Measurements from ENCODE around the gene PAK4.

The PAK4 gene

DNA sequence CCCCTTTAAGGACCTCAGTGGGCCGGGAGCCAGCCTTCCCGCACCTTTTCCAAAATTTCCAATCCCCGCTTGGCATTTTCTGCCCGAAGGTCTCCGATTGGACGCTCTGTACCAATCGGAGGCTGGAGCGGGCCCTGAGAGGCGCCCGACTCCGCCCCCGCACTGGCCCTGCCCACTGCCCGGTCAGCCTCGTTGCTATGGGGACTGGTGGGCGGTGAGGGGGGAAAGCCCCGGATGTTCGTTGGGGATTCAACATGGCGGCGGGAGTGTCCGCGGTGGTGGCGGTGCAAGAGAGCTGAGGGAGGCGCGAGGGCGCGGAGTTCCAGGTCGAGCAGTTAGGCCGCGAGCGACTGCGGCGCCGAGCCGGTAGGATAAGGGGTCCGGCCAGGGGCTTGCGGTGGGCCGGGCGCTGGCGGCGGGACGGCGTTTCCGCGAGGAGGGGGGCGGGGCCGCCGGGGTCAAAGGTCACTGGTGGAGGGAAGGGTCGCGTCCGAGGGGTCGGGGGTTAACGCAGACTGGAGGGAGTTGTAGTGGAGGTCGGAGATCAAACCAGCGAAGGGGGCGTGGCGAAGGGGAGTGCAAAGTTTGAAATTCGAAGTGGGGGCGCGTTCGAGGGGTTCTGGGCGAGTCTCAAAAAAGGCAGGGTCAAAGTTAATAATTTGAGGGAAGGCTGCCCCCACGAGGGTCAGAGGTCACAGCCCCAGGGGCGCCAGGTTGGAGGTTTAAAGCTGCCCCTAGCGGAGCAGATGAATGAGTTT is at the start of gene PAK4:
Gene PAK4 (plus strand): TSS at position 233 of the 758 bp plus-strand sequence. CDS start 43,768 bp downstream, outside the sequence.
- H3K27ac ChIP-seq (ENCODE audit: low read depth, low read length), result peak within 1 kb of the TSS; percentile 65
- no peaks in the 10 kb centered on the region for H3K9me3 ChIP-seq (ENCODE audit: control insufficient read depth in 5 of 5, low read length in 5 of 5)
- H3K27me3 ChIP-seq (ENCODE audit: control insufficient read depth in 5 of 5, insufficient read depth in 4 of 5, low read length in 5 of 5), result peaks cover 0 to 3% (median 0%) of the 10 kb centered on the region in 5 donors
- peaks cover 3 to 48% (median 39%) of the 10 kb centered on the region in 5 donors for H3K4me1 ChIP-seq (ENCODE audit: control insufficient read depth in 5 of 5, insufficient read depth in 5 of 5, low read length in 5 of 5)
- H3K36me3 ChIP-seq (ENCODE audit: control insufficient read depth in 5 of 5, insufficient read depth in 5 of 5, low read length in 5 of 5), result no peaks in the 10 kb centered on the region
- H3K9ac ChIP-seq (ENCODE audit: low read length in 5 of 5), result peak within 1 kb of the TSS in 4 of 5 donors; percentile 61 to 84 (median 71)
- peak within 1 kb of the TSS; percentile 58 to 92 (median 85) for H3K4me3 ChIP-seq (ENCODE audit: low read depth in 1 of 5, low read length in 5 of 5)

DNA sequence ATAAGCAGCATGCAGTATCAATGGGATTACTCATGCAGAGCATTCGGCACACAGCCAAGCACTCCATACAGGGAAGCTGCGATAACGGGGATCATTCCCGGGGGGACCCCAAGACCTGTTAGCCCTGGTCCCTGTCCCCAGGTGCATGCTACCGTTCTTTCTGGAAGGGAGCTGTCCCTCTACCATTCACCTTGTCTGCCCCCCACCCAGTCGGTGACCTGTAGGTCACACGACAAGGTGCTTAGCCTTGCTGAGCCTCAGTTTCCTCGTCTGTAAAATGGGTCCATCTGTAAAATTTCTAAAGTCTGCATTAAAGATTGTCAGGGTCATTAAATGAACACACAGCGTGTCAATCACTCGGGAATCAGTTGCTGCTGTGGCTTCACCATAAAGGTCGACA is 48.3 kb upstream of the PAK4 start:
- H3K27ac ChIP-seq (ENCODE audit: low read depth, low read length), result no peak overlapping the region
- H3K36me3 ChIP-seq (ENCODE audit: control insufficient read depth in 5 of 5, insufficient read depth in 5 of 5, low read length in 5 of 5), result no peaks in the 10 kb centered on the region
- H3K9me3 ChIP-seq (ENCODE audit: control insufficient read depth in 5 of 5, low read length in 5 of 5), result no peaks in the 10 kb centered on the region
- H3K4me3 ChIP-seq (ENCODE audit: low read depth in 1 of 5, low read length in 5 of 5), result no peak overlapping the region
- no peak overlapping the region for H3K9ac ChIP-seq (ENCODE audit: low read length in 5 of 5)
- no peaks in the 10 kb centered on the region for H3K4me1 ChIP-seq (ENCODE audit: control insufficient read depth in 5 of 5, insufficient read depth in 5 of 5, low read length in 5 of 5)
- peaks cover 3 to 18% (median 8%) of the 10 kb centered on the region in 5 donors for H3K27me3 ChIP-seq (ENCODE audit: control insufficient read depth in 5 of 5, insufficient read depth in 4 of 5, low read length in 5 of 5)

DNA sequence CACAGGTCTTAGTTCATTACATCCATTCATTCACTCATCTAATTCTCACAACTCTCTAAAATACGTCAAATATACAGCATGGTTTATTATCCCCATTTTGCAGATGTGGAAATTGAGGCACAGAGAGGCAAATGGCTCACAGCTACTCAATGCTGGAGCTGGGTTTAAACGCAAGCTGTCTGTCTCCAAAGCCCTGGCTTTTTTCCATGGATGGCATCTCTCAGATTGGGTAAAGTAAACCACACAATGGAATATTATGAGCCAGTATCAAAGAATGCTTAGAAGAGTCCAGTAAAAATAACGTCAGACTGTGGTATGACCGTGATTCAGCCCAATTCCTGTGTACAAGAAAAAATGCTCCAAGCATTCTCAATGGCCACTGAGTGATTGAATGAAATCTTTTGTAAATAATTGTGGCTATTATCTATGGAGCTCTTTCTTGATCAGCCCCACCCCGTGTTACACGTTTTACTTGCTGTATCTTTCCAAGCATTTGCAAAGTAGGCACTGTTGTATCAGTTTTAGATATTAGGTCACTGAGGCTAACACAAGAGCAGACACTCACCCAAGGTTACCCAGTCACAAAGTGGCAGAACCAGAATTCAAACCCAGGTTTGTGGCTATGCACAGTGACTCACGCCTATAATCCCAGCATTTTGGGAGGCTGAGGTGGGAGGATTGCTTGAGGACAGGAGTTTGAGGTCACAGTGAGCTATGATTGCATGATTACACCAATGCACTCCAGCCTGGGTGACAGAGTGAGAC is 47.0 kb upstream of the PAK4 start:
- Histone ChIP-seq H3K27ac (ENCODE audit: low read depth, low read length) (no peak overlapping the region), H3K4me1 (ENCODE audit: control insufficient read depth in 5 of 5, insufficient read depth in 5 of 5, low read length in 5 of 5) (peaks cover 0 to 9% (median 8%) of the 10 kb centered on the region in 5 donors), H3K27me3 (ENCODE audit: control insufficient read depth in 5 of 5, insufficient read depth in 4 of 5, low read length in 5 of 5) (peaks cover 5 to 29% (median 12%) of the 10 kb centered on the region in 5 donors), H3K9me3 (ENCODE audit: control insufficient read depth in 5 of 5, low read length in 5 of 5) (no peaks in the 10 kb centered on the region), H3K4me3 (ENCODE audit: low read depth in 1 of 5, low read length in 5 of 5) (no peak overlapping the region), H3K36me3 (ENCODE audit: control insufficient read depth in 5 of 5, insufficient read depth in 5 of 5, low read length in 5 of 5) (no peaks in the 10 kb centered on the region), H3K9ac (ENCODE audit: low read length in 5 of 5) (no peak overlapping the region)

DNA sequence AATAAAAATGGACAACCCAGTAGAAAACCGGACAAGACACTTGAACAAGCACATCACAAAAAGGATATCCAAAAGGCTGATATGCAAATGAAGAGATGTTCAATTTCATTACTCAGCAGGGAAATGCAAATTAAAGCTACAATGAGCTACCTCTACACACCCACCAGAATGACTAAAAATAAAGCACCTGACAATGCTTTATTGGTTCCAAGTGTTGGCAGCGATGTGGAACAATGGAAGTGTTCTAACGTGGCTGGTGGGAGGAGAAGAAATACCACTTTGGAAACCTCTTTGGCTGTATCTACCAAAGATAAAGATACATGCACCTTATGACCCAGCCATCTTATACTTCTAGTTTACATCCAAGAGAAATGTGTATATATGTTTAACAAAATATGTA is 45.2 kb upstream of the PAK4 start:
- peaks cover 21 to 46% (median 26%) of the 10 kb centered on the region in 5 donors for H3K27me3 ChIP-seq (ENCODE audit: control insufficient read depth in 5 of 5, insufficient read depth in 4 of 5, low read length in 5 of 5)
- no peak overlapping the region for H3K4me3 ChIP-seq (ENCODE audit: low read depth in 1 of 5, low read length in 5 of 5)
- no peak overlapping the region for H3K9ac ChIP-seq (ENCODE audit: low read length in 5 of 5)
- no peak overlapping the region for H3K27ac ChIP-seq (ENCODE audit: low read depth, low read length)
- H3K4me1 ChIP-seq (ENCODE audit: control insufficient read depth in 5 of 5, insufficient read depth in 5 of 5, low read length in 5 of 5), result peaks cover 0 to 12% (median 10%) of the 10 kb centered on the region in 5 donors
- H3K36me3 ChIP-seq (ENCODE audit: control insufficient read depth in 5 of 5, insufficient read depth in 5 of 5, low read length in 5 of 5), result no peaks in the 10 kb centered on the region
- no peaks in the 10 kb centered on the region for H3K9me3 ChIP-seq (ENCODE audit: control insufficient read depth in 5 of 5, low read length in 5 of 5)

DNA sequence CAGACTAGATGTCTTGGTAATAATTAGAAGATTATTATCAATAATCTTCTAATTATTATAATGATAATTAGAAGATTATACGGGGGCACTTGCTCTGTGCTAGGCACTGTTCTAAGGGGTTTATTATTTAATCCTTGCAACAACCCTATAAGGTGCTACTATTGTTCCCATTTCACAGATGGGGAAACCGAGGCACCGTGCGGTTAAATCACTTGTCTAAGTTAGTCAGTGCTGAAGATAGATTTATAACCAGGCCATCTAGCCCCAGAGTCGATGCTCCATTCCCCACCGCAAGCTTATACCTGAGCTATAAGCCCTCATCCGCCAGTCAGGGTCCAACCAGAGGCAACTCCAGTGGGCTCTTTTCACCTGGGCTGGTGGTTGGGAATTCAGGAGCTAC is 43.4 kb upstream of the PAK4 start:
- peaks cover 21 to 52% (median 27%) of the 10 kb centered on the region in 5 donors for H3K27me3 ChIP-seq (ENCODE audit: control insufficient read depth in 5 of 5, insufficient read depth in 4 of 5, low read length in 5 of 5)
- H3K36me3 ChIP-seq (ENCODE audit: control insufficient read depth in 5 of 5, insufficient read depth in 5 of 5, low read length in 5 of 5), result no peaks in the 10 kb centered on the region
- no peak overlapping the region for H3K27ac ChIP-seq (ENCODE audit: low read depth, low read length)
- H3K9me3 ChIP-seq (ENCODE audit: control insufficient read depth in 5 of 5, low read length in 5 of 5), result no peaks in the 10 kb centered on the region
- peaks cover 0 to 12% (median 10%) of the 10 kb centered on the region in 5 donors for H3K4me1 ChIP-seq (ENCODE audit: control insufficient read depth in 5 of 5, insufficient read depth in 5 of 5, low read length in 5 of 5)
- no peak overlapping the region for H3K4me3 ChIP-seq (ENCODE audit: low read depth in 1 of 5, low read length in 5 of 5)
- no peak overlapping the region for H3K9ac ChIP-seq (ENCODE audit: low read length in 5 of 5)

DNA sequence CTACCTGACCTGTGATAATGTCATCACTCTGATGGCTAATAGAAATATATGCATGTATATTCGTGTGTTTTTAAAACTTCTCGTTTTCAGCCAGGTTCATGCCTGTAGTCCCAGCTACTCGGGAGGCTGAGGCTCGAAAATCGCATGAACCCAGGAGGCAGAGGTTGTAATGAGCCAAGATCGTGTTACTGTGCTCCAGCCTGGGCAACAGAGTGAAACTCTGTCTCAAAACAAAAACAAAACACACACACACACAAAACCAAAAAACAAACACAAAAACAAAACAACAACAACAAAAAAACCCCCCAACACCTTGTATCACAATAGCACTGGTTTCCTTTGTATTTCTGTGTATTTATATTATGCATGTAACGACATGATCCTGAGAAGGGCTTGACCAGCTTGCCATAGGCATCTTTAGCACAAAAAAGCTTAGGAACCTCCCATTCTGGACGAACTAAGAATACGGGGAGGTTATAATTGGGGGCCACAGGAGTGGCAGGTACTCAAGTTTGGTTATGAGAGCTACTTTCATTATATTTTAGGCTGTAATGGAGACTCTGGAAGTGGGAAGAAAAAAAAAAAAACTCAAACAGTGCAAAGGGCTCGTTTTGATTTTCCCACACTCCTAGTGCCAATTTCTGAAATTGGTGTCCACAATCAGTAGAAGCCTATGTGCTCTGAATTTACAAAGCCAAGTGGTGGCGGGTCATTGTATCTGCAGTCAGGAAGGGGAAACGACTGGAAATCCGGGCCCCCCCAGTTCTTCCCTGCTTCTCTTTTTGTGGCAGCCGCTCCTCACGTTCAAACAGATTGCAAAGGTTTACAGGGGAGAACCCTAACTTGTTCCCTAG is 42.6 kb upstream of the PAK4 start:
- no peak overlapping the region for H3K27ac ChIP-seq (ENCODE audit: low read depth, low read length)
- peaks cover 21 to 47% (median 22%) of the 10 kb centered on the region in 5 donors for H3K27me3 ChIP-seq (ENCODE audit: control insufficient read depth in 5 of 5, insufficient read depth in 4 of 5, low read length in 5 of 5)
- no peaks in the 10 kb centered on the region for H3K36me3 ChIP-seq (ENCODE audit: control insufficient read depth in 5 of 5, insufficient read depth in 5 of 5, low read length in 5 of 5)
- H3K9me3 ChIP-seq (ENCODE audit: control insufficient read depth in 5 of 5, low read length in 5 of 5), result no peaks in the 10 kb centered on the region
- H3K4me3 ChIP-seq (ENCODE audit: low read depth in 1 of 5, low read length in 5 of 5), result no peak overlapping the region
- peaks cover 0 to 12% (median 10%) of the 10 kb centered on the region in 5 donors for H3K4me1 ChIP-seq (ENCODE audit: control insufficient read depth in 5 of 5, insufficient read depth in 5 of 5, low read length in 5 of 5)
- no peak overlapping the region for H3K9ac ChIP-seq (ENCODE audit: low read length in 5 of 5)

DNA sequence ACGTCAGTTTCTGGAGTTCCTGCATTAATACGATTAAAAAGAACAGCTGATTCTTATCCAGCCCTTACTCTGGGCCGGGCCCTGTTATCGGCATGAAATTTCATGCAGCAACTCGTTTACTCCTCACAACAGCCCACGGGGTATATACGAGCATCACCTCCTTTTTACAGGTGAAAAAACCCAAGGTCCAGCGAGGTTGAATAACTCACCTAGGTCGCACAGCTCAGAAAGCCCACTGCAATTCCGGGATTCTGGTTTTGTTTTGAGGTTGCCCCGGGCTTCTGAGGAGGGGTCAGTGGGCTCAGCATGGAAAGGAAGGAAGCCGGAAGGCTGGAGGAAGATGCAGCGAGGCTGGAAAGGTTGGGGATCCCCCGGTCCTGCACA is 42.0 kb upstream of the PAK4 start:
- Histone ChIP-seq H3K4me1 (ENCODE audit: control insufficient read depth in 5 of 5, insufficient read depth in 5 of 5, low read length in 5 of 5) (peaks cover 0 to 12% (median 10%) of the 10 kb centered on the region in 5 donors), H3K27me3 (ENCODE audit: control insufficient read depth in 5 of 5, insufficient read depth in 4 of 5, low read length in 5 of 5) (peaks cover 21 to 46% (median 27%) of the 10 kb centered on the region in 5 donors), H3K36me3 (ENCODE audit: control insufficient read depth in 5 of 5, insufficient read depth in 5 of 5, low read length in 5 of 5) (no peaks in the 10 kb centered on the region), H3K9me3 (ENCODE audit: control insufficient read depth in 5 of 5, low read length in 5 of 5) (no peaks in the 10 kb centered on the region), H3K27ac (ENCODE audit: low read depth, low read length) (no peak overlapping the region), H3K4me3 (ENCODE audit: low read depth in 1 of 5, low read length in 5 of 5) (no peak overlapping the region), H3K9ac (ENCODE audit: low read length in 5 of 5) (no peak overlapping the region)

DNA sequence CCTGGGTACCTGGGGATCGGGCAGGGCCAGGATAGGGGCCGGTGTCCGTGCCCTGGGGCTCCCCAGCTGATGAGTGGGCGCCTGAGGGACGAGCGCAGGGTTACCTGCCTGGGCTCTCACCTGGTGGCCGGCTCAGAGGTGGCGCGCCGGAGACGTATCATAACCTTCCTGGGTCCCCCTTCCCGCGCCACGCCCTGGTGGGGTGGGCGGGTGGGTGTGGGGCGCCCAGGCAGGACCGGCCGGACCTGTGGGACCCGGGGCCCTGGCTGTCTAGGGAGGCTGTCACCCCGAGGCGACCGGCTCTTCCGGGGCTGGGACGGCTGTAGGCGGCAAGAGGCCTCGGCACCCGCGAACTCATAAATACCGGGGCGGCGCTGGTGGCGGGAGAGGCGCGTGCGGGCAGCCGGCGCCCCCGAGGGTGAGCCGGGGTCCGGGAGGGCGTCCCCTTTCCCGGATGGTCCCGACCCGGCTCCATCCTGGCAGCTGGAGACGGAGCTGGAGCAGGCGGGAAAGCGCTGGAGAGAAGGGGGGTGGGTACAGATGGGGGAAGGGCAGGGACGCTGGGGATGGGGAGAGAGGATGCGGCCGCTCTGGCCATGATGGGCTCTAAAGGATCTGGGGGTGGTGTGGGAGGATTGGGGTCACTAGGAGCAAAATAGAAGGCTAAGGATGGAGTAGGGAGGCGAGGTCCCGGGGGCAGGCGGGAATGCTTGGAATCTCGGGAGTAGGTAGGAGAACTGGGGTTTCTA is 41.4 kb upstream of the PAK4 start, which contains the start of gene ACP7:
Gene ACP7 (plus strand): TSS at position 386 of the 749 bp plus-strand sequence. CDS start 902 bp downstream, outside the sequence.
- Histone ChIP-seq H3K27me3 (ENCODE audit: control insufficient read depth in 5 of 5, insufficient read depth in 4 of 5, low read length in 5 of 5) (peaks cover 21 to 44% (median 27%) of the 10 kb centered on the region in 5 donors), H3K9me3 (ENCODE audit: control insufficient read depth in 5 of 5, low read length in 5 of 5) (no peaks in the 10 kb centered on the region), H3K9ac (ENCODE audit: low read length in 5 of 5) (no peak within 1 kb of the TSS), H3K27ac (ENCODE audit: low read depth, low read length) (no peak within 1 kb of the TSS), H3K4me1 (ENCODE audit: control insufficient read depth in 5 of 5, insufficient read depth in 5 of 5, low read length in 5 of 5) (peaks cover 0 to 12% (median 10%) of the 10 kb centered on the region in 5 donors), H3K4me3 (ENCODE audit: low read depth in 1 of 5, low read length in 5 of 5) (no peak within 1 kb of the TSS), H3K36me3 (ENCODE audit: control insufficient read depth in 5 of 5, insufficient read depth in 5 of 5, low read length in 5 of 5) (no peaks in the 10 kb centered on the region)

DNA sequence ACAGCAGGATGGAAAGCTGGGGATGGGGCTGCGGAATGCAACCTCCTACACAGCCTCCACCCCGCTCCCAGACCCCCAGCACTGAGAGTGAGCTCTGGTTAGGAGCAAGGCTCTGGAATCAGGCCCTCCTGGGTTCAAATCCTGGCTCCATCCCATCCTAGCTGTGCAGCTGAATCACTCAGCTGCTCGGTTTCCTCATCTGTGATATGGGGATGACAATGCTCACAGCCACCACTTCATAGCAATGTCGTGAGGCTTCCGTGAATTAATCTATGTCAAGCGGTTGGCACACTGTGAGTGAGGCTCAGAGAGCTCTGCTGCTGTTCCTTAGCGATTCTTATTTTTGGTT is 40.9 kb upstream of the PAK4 start:
- H3K27ac ChIP-seq (ENCODE audit: low read depth, low read length), result no peak overlapping the region
- H3K9me3 ChIP-seq (ENCODE audit: control insufficient read depth in 5 of 5, low read length in 5 of 5), result no peaks in the 10 kb centered on the region
- H3K36me3 ChIP-seq (ENCODE audit: control insufficient read depth in 5 of 5, insufficient read depth in 5 of 5, low read length in 5 of 5), result no peaks in the 10 kb centered on the region
- no peak overlapping the region for H3K9ac ChIP-seq (ENCODE audit: low read length in 5 of 5)
- H3K4me1 ChIP-seq (ENCODE audit: control insufficient read depth in 5 of 5, insufficient read depth in 5 of 5, low read length in 5 of 5), result peaks cover 0 to 12% (median 10%) of the 10 kb centered on the region in 5 donors
- H3K27me3 ChIP-seq (ENCODE audit: control insufficient read depth in 5 of 5, insufficient read depth in 4 of 5, low read length in 5 of 5), result peaks cover 21 to 44% (median 27%) of the 10 kb centered on the region in 5 donors
- H3K4me3 ChIP-seq (ENCODE audit: low read depth in 1 of 5, low read length in 5 of 5), result no peak overlapping the region

Measured in subcutaneous abdominal adipose tissue (tissue), 5 donors.